ENCODE results near the gene CLMN.
A peak's percentile ranks its signal among the peaks of the same experiment; 100 is the strongest.

Gene CLMN

DNA sequence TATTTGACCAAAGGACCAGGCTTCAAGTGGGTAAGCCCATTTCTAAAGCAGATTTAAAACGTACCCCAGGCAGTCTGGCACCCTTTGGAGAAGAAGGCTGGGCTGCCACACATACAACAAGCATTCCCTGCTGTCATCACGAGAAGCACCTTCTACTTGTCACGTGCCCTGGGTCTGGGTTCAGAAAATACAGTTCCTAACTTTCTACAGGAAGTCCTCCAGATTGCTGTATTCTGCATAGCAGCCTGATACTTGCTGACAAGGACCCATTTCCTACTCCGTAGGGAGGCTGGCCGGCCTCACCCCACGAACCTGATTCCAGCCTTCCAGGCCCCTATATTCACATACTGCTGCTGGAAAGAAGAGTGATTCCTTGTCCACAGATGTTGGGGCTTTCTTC is 7.4 kb downstream of the CLMN start:
- DNase-seq (ENCODE audit: low read depth), result no peak
- H3K4me3 ChIP-seq (ENCODE audit: low read depth, low read length), result no peak overlapping the region
- TF ChIP-seq, protein P1, sequence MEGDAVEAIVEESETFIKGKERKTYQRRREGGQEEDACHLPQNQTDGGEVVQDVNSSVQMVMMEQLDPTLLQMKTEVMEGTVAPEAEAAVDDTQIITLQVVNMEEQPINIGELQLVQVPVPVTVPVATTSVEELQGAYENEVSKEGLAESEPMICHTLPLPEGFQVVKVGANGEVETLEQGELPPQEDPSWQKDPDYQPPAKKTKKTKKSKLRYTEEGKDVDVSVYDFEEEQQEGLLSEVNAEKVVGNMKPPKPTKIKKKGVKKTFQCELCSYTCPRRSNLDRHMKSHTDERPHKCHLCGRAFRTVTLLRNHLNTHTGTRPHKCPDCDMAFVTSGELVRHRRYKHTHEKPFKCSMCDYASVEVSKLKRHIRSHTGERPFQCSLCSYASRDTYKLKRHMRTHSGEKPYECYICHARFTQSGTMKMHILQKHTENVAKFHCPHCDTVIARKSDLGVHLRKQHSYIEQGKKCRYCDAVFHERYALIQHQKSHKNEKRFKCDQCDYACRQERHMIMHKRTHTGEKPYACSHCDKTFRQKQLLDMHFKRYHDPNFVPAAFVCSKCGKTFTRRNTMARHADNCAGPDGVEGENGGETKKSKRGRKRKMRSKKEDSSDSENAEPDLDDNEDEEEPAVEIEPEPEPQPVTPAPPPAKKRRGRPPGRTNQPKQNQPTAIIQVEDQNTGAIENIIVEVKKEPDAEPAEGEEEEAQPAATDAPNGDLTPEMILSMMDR (conservative IDR thresholded peaks at IDR 0.05; ENCODE audit: low read depth, low read length), result no peak

DNA sequence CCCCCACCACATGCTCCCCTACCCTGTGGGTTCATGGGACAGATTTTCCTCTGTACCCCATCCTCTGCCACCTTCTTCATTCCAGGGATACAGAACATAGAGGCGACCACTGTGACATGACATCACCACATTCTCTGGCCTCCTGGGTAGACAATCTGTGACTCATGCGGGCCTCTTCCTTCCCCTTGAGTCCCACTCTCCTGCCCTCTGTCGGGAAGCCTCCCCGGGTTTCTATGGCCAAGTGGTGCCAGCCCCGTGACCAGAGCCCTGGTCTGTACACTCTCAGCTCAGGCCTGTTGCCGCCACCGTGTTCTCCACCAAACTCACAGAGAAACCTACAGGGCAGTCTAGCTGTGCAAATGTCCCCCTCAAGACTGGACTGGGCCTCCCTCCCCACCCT is 8.0 kb downstream of the CLMN start:
- TF ChIP-seq, protein P1 (conservative IDR thresholded peaks at IDR 0.05; ENCODE audit: low read depth, low read length), result no peak
- H3K4me3 ChIP-seq (ENCODE audit: low read depth, low read length), result no peak overlapping the region
- no peak for DNase-seq (ENCODE audit: low read depth)

DNA sequence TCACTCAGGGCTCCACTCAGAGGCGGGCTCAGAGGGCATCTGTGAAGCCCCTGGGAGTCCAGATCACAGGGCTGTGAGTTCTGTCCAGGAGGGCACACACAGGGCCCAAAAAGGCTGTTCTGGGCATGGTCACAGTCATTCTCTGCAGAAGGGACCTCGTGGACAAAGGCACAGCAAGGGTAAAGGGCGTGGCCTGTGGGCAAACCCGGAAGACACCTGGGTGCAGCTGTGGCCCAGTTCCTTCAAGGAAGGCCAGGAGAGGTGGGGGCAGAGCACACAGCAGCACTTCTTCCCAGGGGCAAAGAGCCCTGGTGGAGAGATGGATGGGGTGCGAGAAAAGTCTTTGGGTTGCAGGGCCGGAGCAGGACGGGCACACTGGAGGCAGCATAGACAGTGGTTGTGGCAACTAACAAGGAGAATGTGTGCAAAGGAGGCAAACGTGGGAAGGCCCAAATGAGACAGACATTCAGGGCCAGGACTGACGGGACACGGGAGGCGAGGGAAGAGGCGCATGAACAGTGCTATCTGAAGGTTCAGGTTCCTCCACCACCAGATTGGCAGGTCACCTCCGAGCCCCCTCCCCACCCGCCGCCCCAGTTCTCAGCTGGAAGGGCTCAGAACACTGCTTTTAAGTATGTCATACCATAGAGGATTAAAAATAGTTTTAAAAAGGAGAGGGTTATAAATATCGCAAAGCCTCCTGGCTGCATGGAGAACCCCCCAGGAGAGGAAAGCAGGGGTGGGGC is 8.9 kb downstream of the CLMN start:
- H3K4me3 ChIP-seq (ENCODE audit: low read depth, low read length), result no peak overlapping the region
- TF ChIP-seq, protein P1 (conservative IDR thresholded peaks at IDR 0.05; ENCODE audit: low read depth, low read length), result no peak
- no peak for DNase-seq (ENCODE audit: low read depth)

DNA sequence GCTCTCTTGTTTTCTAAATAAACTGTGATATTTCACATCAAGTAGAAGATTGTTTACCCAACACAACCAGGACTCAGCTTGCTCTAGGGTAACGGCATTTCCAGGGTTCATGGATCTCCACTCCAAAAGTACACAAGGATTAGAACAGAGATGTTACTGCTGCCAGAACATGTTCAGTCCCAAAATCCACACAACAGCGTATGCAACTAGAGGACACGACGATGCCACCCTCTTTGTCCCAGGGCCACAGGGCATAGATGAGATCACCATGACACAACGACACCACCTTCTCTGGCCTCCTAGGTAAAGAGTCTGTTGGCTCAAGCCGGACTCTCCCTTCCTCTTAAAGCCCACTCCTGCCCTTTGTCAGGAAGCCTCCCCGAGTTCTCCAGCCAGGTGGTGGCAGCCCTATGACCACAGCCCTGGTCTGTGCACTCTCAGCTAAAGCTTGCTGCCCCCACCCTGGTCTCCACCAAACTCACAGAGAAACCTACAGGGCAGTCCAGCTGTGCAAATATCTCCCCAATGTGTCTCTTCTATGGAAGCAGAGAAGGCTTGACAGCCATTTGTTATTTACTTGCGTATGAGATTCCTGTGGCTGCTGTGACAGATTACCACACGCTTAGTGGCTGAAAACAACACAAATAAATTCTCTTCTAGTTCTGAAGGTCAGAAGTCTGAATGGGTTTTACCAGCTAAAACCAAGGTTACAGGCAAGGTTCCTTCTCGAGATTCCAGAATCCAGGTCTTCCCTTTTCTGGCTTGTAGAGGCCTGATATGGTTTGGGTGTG is 10.3 kb downstream of the CLMN start:
- DNase-seq (ENCODE audit: low read depth), result no peak
- no peak overlapping the region for H3K4me3 ChIP-seq (ENCODE audit: low read depth, low read length)

DNA sequence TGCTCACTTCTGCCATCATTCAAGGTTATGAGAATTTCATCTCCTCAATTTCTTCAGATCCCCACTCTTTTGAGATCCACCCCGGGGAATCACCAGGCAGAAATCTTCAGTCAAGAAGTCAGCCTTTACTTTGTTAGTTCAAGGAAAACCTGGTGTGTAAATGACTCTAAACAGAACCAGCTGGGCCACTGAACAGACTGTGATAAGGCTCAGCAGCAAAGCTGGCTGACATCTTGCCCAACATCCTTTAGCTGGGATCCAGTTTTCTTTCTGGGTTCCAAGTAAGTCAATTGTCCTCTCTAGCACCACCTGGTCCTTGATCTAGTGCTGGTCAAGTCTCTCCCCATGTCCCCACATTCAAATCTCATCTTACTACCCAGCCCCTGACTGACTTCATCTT is 11.6 kb downstream of the CLMN start:
- TF ChIP-seq, protein P1 (conservative IDR thresholded peaks at IDR 0.05; ENCODE audit: low read depth, low read length), result no peak
- H3K4me3 ChIP-seq (ENCODE audit: low read depth, low read length), result no peak overlapping the region

More for the DNA sequence above, 10.3 kb downstream of the CLMN start:
- TF ChIP-seq, protein P1 (conservative IDR thresholded peaks at IDR 0.05; ENCODE audit: low read depth, low read length), result no peak

DNA sequence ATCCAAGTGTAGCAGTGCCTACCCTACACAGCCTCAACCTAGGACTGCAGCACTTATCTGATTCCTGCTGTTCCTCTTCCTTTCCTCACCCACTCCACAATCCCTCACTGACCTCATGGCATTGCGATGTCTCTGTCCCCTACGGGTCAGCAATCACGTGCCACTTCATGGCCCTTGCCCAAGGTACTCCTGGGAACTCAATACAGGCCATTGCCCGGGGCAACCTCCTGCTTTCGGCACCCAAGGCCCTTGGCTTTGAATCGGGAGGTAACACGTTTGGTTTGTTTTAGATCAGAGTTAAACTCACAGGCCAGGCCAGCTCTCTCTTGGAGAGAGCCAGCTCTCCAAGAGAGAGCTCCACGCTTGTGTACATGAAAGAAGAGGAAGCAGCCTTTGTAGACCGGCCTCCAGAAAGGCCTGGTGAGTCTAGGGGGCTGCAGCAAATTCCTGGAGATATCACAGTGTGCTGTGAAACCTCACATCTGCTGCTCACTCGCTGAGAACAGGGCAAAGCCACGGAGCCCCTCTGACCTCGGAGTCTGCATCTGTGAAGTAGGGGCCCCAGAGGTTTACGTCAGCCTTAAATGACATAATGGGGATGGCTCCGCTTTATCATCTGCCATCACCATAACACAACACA is 12.2 kb downstream of the CLMN start:
- peak; percentile 25 for DNase-seq (ENCODE audit: low read depth)
- no peak overlapping the region for H3K4me3 ChIP-seq (ENCODE audit: low read depth, low read length)
- TF ChIP-seq, protein P1 (conservative IDR thresholded peaks at IDR 0.05; ENCODE audit: low read depth, low read length), result no peak

More for the DNA sequence above, 11.6 kb downstream of the CLMN start:
- no peak for DNase-seq (ENCODE audit: low read depth)

All from choroid plexus epithelial cell (primary cell).